HG03066 (cell line): ENCODE measurements around the gene FAM180B.

Experiments used
- ATAC-seq: cut with Tn5 transposase; IDR thresholded peaks from one replicate; pipeline ENCODE4 v1.9.1; 2021; ENCODE audit warnings: low read depth; ENCODE audit not compliant: unreplicated experiment

FAM180B gene

DNA sequence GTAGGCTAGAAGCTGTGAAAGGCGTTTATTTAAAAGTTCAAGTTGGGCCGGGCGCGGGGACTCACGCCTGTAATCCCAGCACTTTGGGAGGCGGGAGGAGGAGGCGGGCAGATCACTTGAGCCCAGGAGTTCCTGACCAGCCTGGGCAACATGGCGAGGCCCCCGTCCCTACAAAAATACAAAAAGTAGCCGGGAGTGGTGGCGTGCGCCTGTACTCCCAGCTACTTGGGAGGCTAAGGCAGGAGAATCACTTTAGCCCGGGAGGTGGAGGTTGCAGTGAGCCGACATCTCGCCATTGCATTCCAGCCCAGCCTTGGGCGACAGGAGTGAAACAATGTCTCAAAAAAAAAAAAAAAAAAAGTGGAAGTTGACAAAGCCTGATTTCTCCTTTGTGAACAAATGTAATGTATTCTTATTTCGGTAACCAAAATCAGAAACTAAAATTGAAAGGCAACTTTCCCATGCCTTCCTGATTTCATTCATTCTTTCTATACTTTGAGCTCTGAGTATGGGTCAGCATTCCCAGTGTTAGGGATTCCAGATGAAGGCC, 20.3 kb upstream of the FAM180B start:
- no peak for ATAC-seq

GRCh38 chr11:47569646-47570045, 16.8 kb upstream of the FAM180B start:
- ATAC-seq: no peak

GRCh38 chr11:47570651-47571356, 15.7 kb upstream of the FAM180B start:
- no peak for ATAC-seq

DNA sequence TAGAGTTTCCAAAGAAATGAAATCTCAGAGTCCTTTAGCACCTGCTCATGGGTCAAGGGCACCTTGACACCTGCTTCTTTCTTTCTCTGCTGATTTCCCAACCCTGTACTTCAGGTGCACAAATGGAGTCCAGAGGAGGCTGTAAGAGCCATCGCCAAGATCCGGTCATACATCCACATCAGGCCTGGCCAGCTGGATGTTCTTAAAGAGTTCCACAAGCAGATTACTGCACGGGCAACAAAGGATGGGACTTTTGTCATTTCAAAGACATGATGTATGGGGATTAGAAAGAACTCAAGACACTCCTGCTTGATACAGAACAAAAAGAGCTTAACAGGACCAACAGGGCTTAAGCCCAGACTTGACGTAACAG, 15.1 kb upstream of the FAM180B start:
- no peak for ATAC-seq

DNA sequence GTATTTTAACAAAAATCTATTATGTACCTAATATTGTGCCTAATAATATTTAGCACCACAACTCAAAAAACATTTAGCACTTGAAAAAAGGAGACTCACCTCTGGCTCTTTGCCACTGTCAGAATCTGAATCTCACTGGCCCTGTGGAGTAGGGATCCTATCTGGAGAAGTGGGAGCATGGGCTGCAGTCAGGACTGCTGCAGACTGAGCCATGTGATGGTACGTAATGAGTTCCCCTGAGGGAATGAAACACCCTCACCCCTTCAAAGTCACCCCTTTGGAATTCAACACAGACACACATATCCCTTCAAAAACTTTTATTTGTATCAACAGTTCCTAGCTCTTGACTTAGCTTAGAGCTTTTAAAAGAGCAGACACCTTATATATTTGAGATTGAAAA, 14.6 kb upstream of the FAM180B start:
- no peak for ATAC-seq

- no peak for ATAC-seq
These were observed 13.7 kb upstream of the FAM180B start for GRCh38 chr11:47572715-47573255.

DNA sequence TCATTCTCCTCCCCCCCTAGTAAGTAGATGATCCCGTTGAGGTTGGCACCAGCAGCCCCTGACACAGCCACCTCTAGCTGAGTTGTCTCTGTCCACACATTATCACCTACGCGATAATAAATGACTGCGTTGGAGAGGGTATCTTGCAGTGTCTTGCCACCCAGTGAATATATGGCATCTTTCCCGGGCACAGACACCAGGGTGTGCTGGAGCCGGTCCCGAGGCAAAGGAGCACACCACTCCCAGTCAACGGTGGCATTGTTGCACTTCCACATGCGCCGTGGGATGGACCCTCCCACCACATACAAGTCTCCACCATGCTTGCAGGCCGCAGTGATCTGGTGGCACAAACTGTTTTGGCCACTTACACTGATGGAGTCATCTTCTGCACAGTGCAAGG, 13.2 kb upstream of the FAM180B start:
- ATAC-seq: no peak

GRCh38 chr11:47577460-47578041, 8.9 kb upstream of the FAM180B start:
- no peak for ATAC-seq

DNA sequence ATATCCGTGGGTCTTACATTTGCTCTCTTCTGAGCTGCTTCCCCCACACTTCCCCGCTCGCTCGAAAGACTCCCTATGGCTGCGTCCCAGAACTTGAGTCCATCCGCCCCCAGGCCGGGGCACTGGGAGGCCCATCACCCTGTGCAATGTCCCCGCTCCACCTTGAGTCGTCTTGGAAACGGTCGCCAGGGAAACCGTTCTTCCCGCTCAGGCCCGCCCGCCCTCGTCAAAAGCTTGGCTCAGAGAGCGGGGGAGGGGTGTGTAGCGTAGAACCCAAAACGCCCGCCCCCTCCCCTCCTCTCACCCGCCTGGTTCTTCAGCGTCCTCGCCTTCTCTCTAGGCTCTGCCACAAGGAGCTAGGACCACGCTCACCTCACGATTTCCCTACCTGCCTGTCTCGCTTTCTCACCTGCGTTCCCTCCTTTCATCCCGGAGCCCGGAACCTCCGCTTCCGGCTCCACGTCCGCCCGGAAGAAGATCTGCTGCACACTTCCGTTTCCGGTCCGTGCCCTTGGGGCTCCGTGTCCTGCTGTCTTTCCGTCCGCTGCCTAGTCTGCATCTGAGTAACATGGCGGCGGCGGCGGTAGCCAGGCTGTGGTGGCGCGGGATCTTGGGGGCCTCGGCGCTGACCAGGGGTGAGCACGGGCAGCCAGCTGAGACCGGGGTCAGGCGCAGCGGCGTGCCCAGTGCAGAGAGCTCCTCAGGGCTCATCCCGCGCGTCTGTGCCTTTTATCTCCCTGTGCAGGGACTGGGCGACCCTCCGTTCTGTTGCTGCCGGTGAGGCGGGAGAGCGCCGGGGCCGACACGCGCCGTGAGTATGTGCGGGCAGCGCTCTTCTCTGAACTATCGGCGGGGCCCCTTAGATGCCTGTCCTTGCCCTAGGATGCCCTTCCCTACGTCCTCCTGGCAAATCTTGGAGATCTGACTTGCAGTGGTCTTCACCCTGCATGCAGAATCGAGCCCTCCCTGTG, 7.7 kb upstream of the FAM180B start, which contains the start of the genes KBTBD4 and NDUFS3:
TSS of gene KBTBD4 (minus strand) at position 447 of the 971 bp plus-strand sequence. CDS start at position 428, 19 bp downstream.
TSS of gene NDUFS3 (plus strand) at position 551 of the 971 bp plus-strand sequence. CDS start at position 569, 18 bp downstream.
- peak; percentile 97 for ATAC-seq

GRCh38 chr11:47583844-47584243, 2.6 kb upstream of the FAM180B start:
- no peak for ATAC-seq

DNA sequence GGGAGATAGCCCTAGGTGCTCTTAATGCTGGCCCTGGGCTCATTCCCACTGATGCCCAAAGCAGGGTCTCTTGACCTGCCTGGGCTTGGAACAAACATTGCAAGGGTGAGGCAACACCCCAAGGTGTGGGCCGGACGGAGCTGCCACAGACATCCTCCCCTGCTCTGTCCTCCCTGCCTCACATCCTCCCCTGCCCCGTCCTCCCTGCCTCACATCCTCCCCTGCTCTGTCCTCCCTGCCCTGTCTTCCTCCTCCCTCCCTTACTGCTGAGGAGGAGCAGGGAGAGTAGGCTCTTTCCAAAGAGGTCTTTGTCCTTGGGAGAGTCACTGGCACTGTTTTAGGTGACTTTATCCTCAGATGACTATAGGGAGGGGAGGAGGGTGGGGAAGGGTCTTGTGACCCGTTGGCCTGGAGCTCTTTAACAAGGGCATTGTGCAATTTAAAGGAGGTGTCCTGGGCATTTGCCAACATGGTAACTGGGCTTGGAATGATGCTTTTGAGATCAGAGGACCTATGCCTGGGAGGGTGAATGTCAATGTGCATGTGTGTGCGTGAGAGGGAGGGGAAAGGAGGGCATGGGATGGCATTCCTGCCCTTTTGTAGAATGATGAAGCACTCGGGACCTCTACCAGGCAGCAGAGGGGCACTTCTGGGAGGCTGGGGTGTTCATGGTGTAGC, 700 bp downstream of the FAM180B start:
- ATAC-seq: no peak

GRCh38 chr11:47587723-47588326, 1.3 kb downstream of the FAM180B start:
- ATAC-seq: no peak

GRCh38 chr11:47589118-47589517, 2.6 kb downstream of the FAM180B start:
- ATAC-seq: no peak

GRCh38 chr11:47589584-47589976, 3.1 kb downstream of the FAM180B start:
- no peak for ATAC-seq

DNA sequence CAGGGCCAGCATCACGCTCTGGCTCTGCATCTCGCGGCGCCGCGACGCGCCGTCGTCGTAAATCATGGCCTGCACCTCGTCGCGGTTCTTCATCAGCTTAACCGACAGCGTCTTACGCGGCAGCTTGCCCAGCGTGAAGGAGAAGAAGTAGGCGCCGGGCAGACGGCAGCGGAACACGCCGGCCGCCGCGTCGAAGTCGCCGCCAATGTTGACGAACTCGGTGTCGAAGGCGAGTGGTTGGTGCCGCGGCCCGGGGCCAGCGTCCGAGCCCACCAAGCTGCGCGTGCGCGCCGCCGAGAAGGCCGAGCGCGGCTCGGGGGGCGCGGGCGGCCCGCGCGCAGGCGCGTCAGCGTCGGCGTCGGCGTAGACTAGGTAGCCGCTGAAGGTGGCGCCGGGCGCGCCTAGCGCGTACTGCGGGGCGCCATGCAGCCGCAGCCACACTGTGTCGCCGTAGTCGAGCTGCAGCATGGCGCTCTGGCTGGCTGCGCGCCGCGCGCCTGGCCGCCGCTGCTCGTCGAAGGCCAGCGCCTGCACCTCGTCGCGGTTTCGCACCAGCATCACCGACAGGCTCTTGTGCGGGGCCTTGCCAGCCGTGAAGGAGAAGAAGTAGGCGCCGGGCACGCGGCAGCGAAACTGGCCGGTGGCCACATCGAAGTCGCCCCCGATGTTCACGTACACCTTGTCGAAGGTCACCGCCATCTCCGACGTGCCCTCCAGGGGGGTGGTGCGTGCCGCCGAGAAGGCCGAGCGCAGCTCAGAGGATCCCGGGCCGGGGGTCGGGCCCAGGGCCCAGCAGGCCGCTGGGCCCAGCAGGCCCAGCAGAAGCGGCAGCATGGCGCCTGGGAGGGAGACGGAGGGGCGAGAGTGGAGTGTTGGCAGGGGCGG, 3.7 kb downstream of the FAM180B start:
- ATAC-seq: no peak

- ATAC-seq: no peak
These were observed 5.3 kb downstream of the FAM180B start for GRCh38 chr11:47591764-47592163.

DNA sequence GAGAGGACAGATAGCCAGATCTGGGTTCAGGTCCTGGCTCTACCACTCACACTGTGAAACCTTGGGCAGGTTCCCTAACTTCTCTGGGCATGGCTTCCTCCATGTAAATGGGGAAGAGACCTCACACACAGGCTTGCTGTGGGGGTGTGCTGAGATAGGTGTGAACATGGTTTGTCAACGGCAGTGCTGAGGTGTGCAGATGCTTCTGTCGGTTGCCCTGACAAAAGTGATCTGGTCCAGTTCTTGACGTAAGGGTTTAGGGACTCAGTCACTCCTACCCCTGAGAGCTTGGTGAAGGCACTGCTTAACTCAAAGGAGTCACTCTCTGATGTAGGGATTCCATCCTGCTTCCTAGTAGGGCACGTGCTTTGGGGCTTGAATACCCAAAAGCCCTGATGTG, 5.8 kb downstream of the FAM180B start:
- no peak for ATAC-seq

GRCh38 chr11:47592970-47593369, 6.5 kb downstream of the FAM180B start:
- ATAC-seq: no peak

- ATAC-seq: no peak
These were observed 7.0 kb downstream of the FAM180B start for GRCh38 chr11:47593492-47593933.
